Keratinocyte (primary cell): ENCODE data around the gene BCOR. TPM values are rescaled to one million over a fixed set of nuclear protein-coding genes. Genes with fewer than 3 reads are reported as not detected.

Source experiments
- DNase-seq: peaks from one replicate; pipeline ENCODE4 v3.0.0-alpha.2; 2011; ENCODE audit warnings: low read depth, missing footprints, low spot score
- FAIRE-seq: peaks from 2 replicates; lab custom pipeline; 2011; peaks lifted over from hg19 to GRCh38; lab: Jason Lieb, UNC
- H2AFZ ChIP-seq: 2 replicates; pipeline ENCODE4 v1.6.0; 2012; ENCODE audit warnings: low read length, control low read depth, inconsistent platforms; ENCODE audit not compliant: control insufficient read depth
- H3K27ac ChIP-seq: 2 replicates; pipeline ENCODE4 v1.5.1; 2011; ENCODE audit warnings: low read length; ENCODE audit not compliant: control insufficient read depth, insufficient read depth
- H3K27me3 ChIP-seq: 3 replicates; pipeline ENCODE4 v1.6.0; 2011; ENCODE audit warnings: low read length; ENCODE audit not compliant: control insufficient read depth, insufficient read depth; ENCODE audit errors: extremely low read depth
- H3K36me3 ChIP-seq, 2 experiments: 2 replicates in 1 of 2; 3 replicates in 1 of 2; pipeline ENCODE4 v1.5.1; 2011; ENCODE audit warnings: low read length in 2 of 2, mild to moderate bottlenecking in 1 of 2; ENCODE audit not compliant: control insufficient read depth in 2 of 2, insufficient read depth in 2 of 2; ENCODE audit errors: extremely low read depth in 1 of 2
- H3K4me1 ChIP-seq: 3 replicates; pipeline ENCODE4 v1.5.1; 2011; ENCODE audit warnings: low read length; ENCODE audit not compliant: control insufficient read depth, insufficient read depth; ENCODE audit errors: extremely low read depth
- H3K4me2 ChIP-seq: 3 replicates; pipeline ENCODE4 v1.6.0; 2011; ENCODE audit warnings: low read depth, low read length; ENCODE audit not compliant: control insufficient read depth, insufficient read depth; ENCODE audit errors: extremely low read depth
- H3K4me3 ChIP-seq, 3 experiments: fragments of 200-600 bp in 1 of 3; sonication (generic) in 1 of 3; 2 replicates in 2 of 3; 3 replicates in 1 of 3; pipeline ENCODE4 v1.5.1; 2011 to 2016; ENCODE audit warnings: low read length in 3 of 3, mild to moderate bottlenecking in 3 of 3, control low read depth in 2 of 3, inconsistent platforms in 1 of 3, low read depth in 1 of 3, mixed read lengths in 1 of 3, mixed run types in 1 of 3, moderate library complexity in 1 of 3; ENCODE audit not compliant: control insufficient read depth in 2 of 3, insufficient read depth in 2 of 3; ENCODE audit errors: extremely low read depth in 1 of 3
- H3K79me2 ChIP-seq: 2 replicates; pipeline ENCODE4 v1.6.0; 2012; ENCODE audit warnings: low read length; ENCODE audit not compliant: control insufficient read depth, insufficient read depth
- H3K9ac ChIP-seq: 3 replicates; pipeline ENCODE4 v1.6.0; 2011; ENCODE audit warnings: low read length; ENCODE audit not compliant: control insufficient read depth, insufficient read depth; ENCODE audit errors: extremely low read depth
- H3K9me1 ChIP-seq: 3 replicates; pipeline ENCODE4 v1.6.0; 2011; ENCODE audit warnings: low read length; ENCODE audit not compliant: control insufficient read depth, insufficient read depth; ENCODE audit errors: extremely low read depth
- H3K9me3 ChIP-seq: 2 replicates; pipeline ENCODE4 v1.5.1; 2012; ENCODE audit warnings: low read depth, low read length; ENCODE audit not compliant: control insufficient read depth
- H4K20me1 ChIP-seq: 3 replicates; pipeline ENCODE4 v1.6.0; 2011; ENCODE audit warnings: low read length; ENCODE audit not compliant: control insufficient read depth, insufficient read depth; ENCODE audit errors: extremely low read depth
- CTCF ChIP-seq, 3 experiments: IDR thresholded peaks in 1 of 3; conservative IDR thresholded peaks in 1 of 3; optimal IDR thresholded peaks in 1 of 3; 2 replicates in 2 of 3; 3 replicates in 1 of 3; pipeline versions ENCODE3 to v1.5.1; 2011; ENCODE audit warnings: low read length in 3 of 3, mild to moderate bottlenecking in 3 of 3, moderate library complexity in 2 of 3, control low read depth in 1 of 3, inconsistent platforms in 1 of 3; ENCODE audit not compliant: insufficient read depth in 2 of 3; ENCODE audit errors: extremely low read depth in 1 of 3
- EZH2 ChIP-seq: IDR thresholded peaks from one replicate; pipeline ENCODE4 v1.6.1; 2012; ENCODE audit warnings: inconsistent platforms, mild to moderate bottlenecking, low read length, moderate library complexity
- dilution Hi-C: fragments of 300-500 bp; cut with MboI; formaldehyde crosslinking; loops from one replicate; pipeline ENCODE4 v1.7.0; 2020; ENCODE audit warnings: low sequenced_read_pairs; ENCODE audit not compliant: extremely low pct_ligation_motif_present
- polyA plus RNA-seq, 5 experiments: library from polyadenylated mRNA; depleted of rRNA in 3 of 5; stranded (reverse) in 3 of 5; stranded (forward) in 1 of 5; unstranded in 1 of 5; fragments of >200 nt; gene quantifications; 1 replicate in 1 of 5; 2 replicates in 3 of 5; 3 replicates in 1 of 5; pipeline versions ENCODE4 v1.2.1 to v1.2.3, GENCODE V29; 2011 to 2012; ENCODE audit warnings: missing spikeins in 2 of 5, low read depth in 1 of 5, low replicate concordance in 1 of 5

The BCOR gene
- polyA plus RNA-seq, 1 donor (not counting 4 experiments of a cell fraction or from before 2014, with no cell fraction given): 5.0 TPM

- no peaks in the 10 kb centered on the region for H3K27me3 ChIP-seq
- no peaks in the 10 kb centered on the region for H3K9me1 ChIP-seq
- no peaks in the 10 kb centered on the region for H4K20me1 ChIP-seq
- DNase-seq (no peak), FAIRE-seq (no peak)
- H3K9ac ChIP-seq: no peak overlapping the region
- H3K27ac ChIP-seq: no peak overlapping the region
- no peaks in the 10 kb centered on the region for H3K9me3 ChIP-seq
- dilution Hi-C loops: no loop called here
- peaks cover 8% of the 10 kb centered on the region for H3K4me1 ChIP-seq
- H3K36me3 ChIP-seq: peaks cover under 1 to 5% of the 10 kb centered on the region in 2 experiments
- H3K79me2 ChIP-seq: no peaks in the 10 kb centered on the region
- H3K4me3 ChIP-seq: no peak overlapping the region
- no peak overlapping the region for H2AFZ ChIP-seq
- TF ChIP-seq EZH2: no peak
- no peak for TF ChIP-seq CTCF (optimal IDR thresholded peaks at IDR 0.05 in 1 of 3, IDR thresholded peaks at IDR 0.05 in 1 of 3, conservative IDR thresholded peaks at IDR 0.05 in 1 of 3; ENCODE audit: extremely low read depth in 1 of 3, insufficient read depth in 2 of 3, low read length in 3 of 3)
- H3K4me2 ChIP-seq: no peak overlapping the region
Measured at GRCh38 chrX:40068048-40068447, 29.7 kb downstream of the BCOR start.

- FAIRE-seq: no peak
- Histone ChIP-seq H2AFZ (no peak overlapping the region), H3K27ac (no peak overlapping the region), H4K20me1 (no peaks in the 10 kb centered on the region), H3K4me1 (peaks cover 15% of the 10 kb centered on the region), H3K9ac (no peak overlapping the region), H3K4me2 (no peak overlapping the region), H3K27me3 (no peaks in the 10 kb centered on the region), H3K9me3 (no peaks in the 10 kb centered on the region), H3K36me3 (peaks cover 0 to 2% of the 10 kb centered on the region in 2 experiments), H3K4me3 (no peak overlapping the region), H3K9me1 (no peaks in the 10 kb centered on the region), H3K79me2 (no peaks in the 10 kb centered on the region)
- no peak for TF ChIP-seq EZH2
- no peak for TF ChIP-seq CTCF (optimal IDR thresholded peaks at IDR 0.05 in 1 of 3, IDR thresholded peaks at IDR 0.05 in 1 of 3, conservative IDR thresholded peaks at IDR 0.05 in 1 of 3; ENCODE audit: extremely low read depth in 1 of 3, insufficient read depth in 2 of 3, low read length in 3 of 3)
- dilution Hi-C loops: no loop called here
- no peak for DNase-seq
Measured at GRCh38 chrX:40066700-40067099, 31.1 kb downstream of the BCOR start.
